HCT116 (cell line): Measurements from ENCODE around the gene RNASE2. TPM values are rescaled to one million over a fixed set of nuclear protein-coding genes. Genes with fewer than 3 reads are reported as not detected.

Experiments used
- ATAC-seq: fragments of 200-7000 bp; cut with Tn5 transposase; 2 replicates; pipeline ENCODE4 v1.9.1; 2020; ENCODE audit warnings: mild to moderate bottlenecking, moderate library complexity
- BruUV-seq: library from RNA; stranded (reverse); fragments of 400-500 nt; replicated peaks from 2 replicates; lab custom pipeline; 2021; lab: Mats Ljungman, UMichigan
- CTCF ChIA-PET: fragments of 300-600 bp; sonication (Branson Sonifier 250); formaldehyde crosslinking; loops from one replicate; lab custom pipeline; 2021; ENCODE audit warnings: antibody characterized with exemption; lab: Charles Lee
- POLR2A ChIA-PET: fragments of 300-600, 350-600 bp; sonication (Branson Sonifier 250); formaldehyde crosslinking; loops from one replicate; lab custom pipeline; 2021; ENCODE audit warnings: antibody characterized with exemption; lab: Charles Lee
- RAD21 ChIA-PET, 2 experiments: fragments of 300-600 bp; sonication (Branson Sonifier 250); formaldehyde crosslinking; loops; one replicate each; lab custom pipeline; 2023; ENCODE audit warnings: low total read pairs in 2 of 2; ENCODE audit not compliant: uncharacterized antibody in 2 of 2, unreplicated experiment in 2 of 2, low non-redundant PET in 1 of 2; lab: Charles Lee
- DNase-seq: peaks from one replicate; pipeline ENCODE4 v3.0.0-alpha.2; 2010; ENCODE audit warnings: low read depth, low spot score
- H2AFZ ChIP-seq: fragments of 200-600 bp; shearing (Covaris generic), sonication (generic); 2 replicates; pipeline ENCODE4 v1.6.1; 2017; ENCODE audit warnings: low read depth, mixed run types, mixed read lengths, antibody characterized with exemption, low read length; ENCODE audit not compliant: poor library complexity, severe bottlenecking
- H3K27ac ChIP-seq: 2 replicates; pipeline ENCODE4 v1.5.1; 2012; ENCODE audit warnings: low read depth, low read length
- H3K27me3 ChIP-seq: fragments of 200-600 bp; sonication (generic); 2 replicates; pipeline ENCODE4 v1.6.1; 2016; ENCODE audit warnings: mixed run types, low read length, mixed read lengths; ENCODE audit not compliant: insufficient read depth
- H3K36me3 ChIP-seq, 2 experiments: fragments of 200-500 bp in 1 of 2; fragments of 200-600 bp in 1 of 2; sonication (Bioruptor generic) in 1 of 2; sonication (generic) in 1 of 2; 2 replicates each; pipeline versions ENCODE4 v1.5.1 to v1.6.1; 2014 to 2016; ENCODE audit warnings: low read length in 2 of 2, inconsistent platforms in 1 of 2, mixed read lengths in 1 of 2, mixed run types in 1 of 2; ENCODE audit not compliant: insufficient read depth in 2 of 2, control insufficient read depth in 1 of 2
- H3K4me1 ChIP-seq, 2 experiments: fragments of 200-600 bp in 1 of 2; sonication (generic) in 1 of 2; 2 replicates each; pipeline versions ENCODE4 v1.5.1 to v1.6.1; 2012 to 2017; ENCODE audit warnings: low read length in 2 of 2, inconsistent platforms in 1 of 2, mild to moderate bottlenecking in 1 of 2, mixed read lengths in 1 of 2, mixed run types in 1 of 2, moderate library complexity in 1 of 2; ENCODE audit not compliant: insufficient read depth in 2 of 2, control insufficient read depth in 1 of 2
- H3K4me2 ChIP-seq: fragments of 200-600 bp; sonication (generic); 2 replicates; pipeline ENCODE4 v1.6.1; 2017; ENCODE audit warnings: mixed run types, low read length, mixed read lengths
- H3K4me3 ChIP-seq, 2 experiments: fragments of 200-600 bp in 1 of 2; sonication (generic) in 1 of 2; replicated peaks in 1 of 2; 2 replicates each; pipeline ENCODE4 v1.5.1; 2011 to 2016; ENCODE audit warnings: low read length in 2 of 2, control low read depth in 1 of 2, low read depth in 1 of 2, mild to moderate bottlenecking in 1 of 2, mixed read lengths in 1 of 2, mixed run types in 1 of 2
- H3K79me2 ChIP-seq: fragments of 200-600 bp; sonication (generic); 2 replicates; pipeline ENCODE4 v1.6.1; 2017; ENCODE audit warnings: mild to moderate bottlenecking, mixed run types, low read length, moderate library complexity, mixed read lengths; ENCODE audit not compliant: insufficient read depth
- H3K9ac ChIP-seq: fragments of 200-600 bp; sonication (generic); 2 replicates; pipeline ENCODE4 v1.6.1; 2016; ENCODE audit warnings: low read length, mixed read lengths
- H3K9me2 ChIP-seq: fragments of 200-600 bp; sonication (generic), shearing (Covaris generic); 2 replicates; pipeline ENCODE4 v1.6.1; 2017; ENCODE audit warnings: mixed run types, mild to moderate bottlenecking, moderate library complexity; ENCODE audit not compliant: insufficient read depth
- H3K9me3 ChIP-seq, 2 experiments: fragments of 200-500 bp in 1 of 2; fragments of 200-600 bp in 1 of 2; sonication (Bioruptor generic) in 1 of 2; sonication (generic) in 1 of 2; 2 replicates each; pipeline ENCODE4 v1.6.1; 2014 to 2017; ENCODE audit warnings: low read length in 2 of 2, mixed read lengths in 2 of 2, inconsistent platforms in 1 of 2, low read depth in 1 of 2, mild to moderate bottlenecking in 1 of 2, mixed run types in 1 of 2, moderate library complexity in 1 of 2; ENCODE audit not compliant: control insufficient read depth in 1 of 2, insufficient read depth in 1 of 2
- H4K20me1 ChIP-seq: fragments of 200-600 bp; sonication (generic), shearing (Covaris generic); 2 replicates; pipeline ENCODE4 v1.6.1; 2017; ENCODE audit warnings: mixed run types, mild to moderate bottlenecking, moderate library complexity; ENCODE audit not compliant: insufficient read depth
- FOSL1 ChIP-seq: IDR thresholded peaks from 2 replicates; pipeline ENCODE4 v1.6.1; 2012; ENCODE audit warnings: low read depth
- JUND ChIP-seq: IDR thresholded peaks from 2 replicates; pipeline ENCODE4 v1.6.1; 2012
- SP1 ChIP-seq: IDR thresholded peaks from 2 replicates; pipeline ENCODE4 v1.6.1; 2012; ENCODE audit warnings: low read depth
- ZBTB33 ChIP-seq: IDR thresholded peaks from 2 replicates; pipeline ENCODE4 v1.6.1; 2011; ENCODE audit warnings: mild to moderate bottlenecking, low read length, moderate library complexity; ENCODE audit not compliant: insufficient replicate concordance; ENCODE audit errors: extremely low read depth
- intact Hi-C: fragments of 100-400 bp; cut with micrococcal nuclease; formaldehyde crosslinking; loops from 2 replicates; pipeline ENCODE4 v1.10.0; 2022
- total RNA-seq: library from RNA; stranded (reverse); gene quantifications from one replicate; pipeline ENCODE4 v1.2.1, GENCODE V29; 2021; ENCODE audit not compliant: unreplicated experiment

The RNASE2 gene
- total RNA-seq, 1 experiment from 2014 or later, result not detected

GRCh38 chr14:20986811-20987210, 31.5 kb downstream of the RNASE2 start:
- RAD21 ChIA-PET, result no interaction called here

More at GRCh38 chr14:20986811-20987210, 31.5 kb downstream of the RNASE2 start:
- Histone ChIP-seq H3K4me2 (peak overlapping the region; percentile 70), H4K20me1 (no peaks in the 10 kb centered on the region), H3K9me2 (no peaks in the 10 kb centered on the region), H2AFZ (peak overlapping the region; percentile 92), H3K4me1 (peaks cover 15 to 32% of the 10 kb centered on the region in 2 experiments), H3K27ac (peak overlapping the region; percentile 12; the same call in 1 of the 2 replicates), H3K27me3 (no peaks in the 10 kb centered on the region), H3K9ac (0 out of 2 replicates have a peak overlapping the region, but pooled peaks have one; percentile 22)
- no peak for ATAC-seq
- POLR2A ChIA-PET, result no interaction called here
- peak; percentile 83 for TF ChIP-seq FOSL1
- TF ChIP-seq JUND, result peak; percentile 81
- no peak for TF ChIP-seq ZBTB33
- peak; percentile 35; the same call in 1 of the 2 replicates for TF ChIP-seq SP1
- TF ChIP-seq, all 23 proteins: peak for 3
- Histone ChIP-seq H3K9me3 (no peaks in the 10 kb centered on the region), H3K79me2 (peaks cover 18% of the 10 kb centered on the region), H3K4me3 (peak overlapping the region in 1 of 2 experiments; percentile 25; a peak in 1 of 4 replicates), H3K36me3 (peaks cover 1 to 2% of the 10 kb centered on the region in 2 experiments; a peak in 3 of 4 replicates)
- peak; percentile 48 for DNase-seq
- no TSS peak for BruUV-seq
- intact Hi-C loops, result loop anchor here (5.0 kb wide), 1 partner anchor 305 kb away; the partner anchor contains the start of gene RNASE4
- CTCF ChIA-PET, result interaction anchor here (1.4 to 1.5 kb wide), 2 partner anchors 12 to 16 kb away, joined by 4 to 6 read pairs; no protein-coding TSS in a partner anchor
